Mesodermal cell (in vitro differentiated cells): ENCODE data around the gene SPPL3.
"Not testable (repeated sequence)": the region's sequence is repeated elsewhere in the genome, so short reads cannot be mapped to it uniquely, and the experiment has no call there.

Experiments
- H3K27ac ChIP-seq: 2 replicates; pipeline ENCODE4 v1.7.0; 2013; ENCODE audit warnings: mild to moderate bottlenecking, low read depth, low read length, moderate library complexity; ENCODE audit not compliant: severe bottlenecking
- H3K36me3 ChIP-seq: 2 replicates; pipeline ENCODE4 v1.7.1; 2013; ENCODE audit warnings: mild to moderate bottlenecking, low read length, moderate library complexity; ENCODE audit not compliant: control insufficient read depth, insufficient read depth
- H3K4me1 ChIP-seq: one replicate; pipeline ENCODE4 v1.7.1; 2013; ENCODE audit warnings: mild to moderate bottlenecking, low read length; ENCODE audit not compliant: insufficient read depth, control insufficient read depth, poor library complexity, severe bottlenecking
- H3K4me3 ChIP-seq: 2 replicates; pipeline ENCODE4 v1.7.0; 2013; ENCODE audit warnings: low read length, control low read depth, mild to moderate bottlenecking; ENCODE audit not compliant: insufficient read depth, poor library complexity, severe bottlenecking; ENCODE audit errors: extremely low read depth
- H3K9me3 ChIP-seq: 2 replicates; pipeline ENCODE4 v1.7.1; 2013; ENCODE audit warnings: mild to moderate bottlenecking, low read length, moderate library complexity; ENCODE audit not compliant: control insufficient read depth
- WGBS, 2 experiments: methylation state at CpG; one replicate each; pipeline ENCODE4 v1.1.5; 2013; ENCODE audit warnings: missing lambda C conversion rate in 2 of 2; ENCODE audit not compliant: insufficient coverage in 2 of 2; 5-methylcytosine and 5-hydroxymethylcytosine counted together

The SPPL3 gene

DNA sequence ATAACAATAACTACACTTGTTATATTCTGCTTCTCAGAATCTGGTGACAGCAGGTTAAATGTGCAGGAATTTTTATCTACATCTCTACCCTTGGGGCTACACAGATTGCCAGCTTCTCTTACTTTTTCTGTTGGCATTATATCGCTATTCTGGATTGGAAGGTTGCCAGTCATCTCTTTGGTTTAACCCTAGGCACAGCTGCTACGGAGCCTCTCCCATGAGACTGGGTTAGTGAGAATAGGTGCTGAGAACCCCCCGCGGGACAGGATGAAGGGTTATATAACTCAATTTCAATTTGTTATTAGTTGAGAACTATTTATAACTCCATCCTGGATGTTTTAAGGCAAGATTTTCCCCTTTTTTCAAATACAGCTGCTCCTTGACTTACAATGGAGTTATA is 105.5 kb downstream of the SPPL3 start:
- WGBS, 2 experiments, result 83 to 100% methylated on average over 1 of the region's 4 CpGs
- Histone ChIP-seq H3K36me3 (peaks cover 9% of the 10 kb centered on the region), H3K27ac (no peak overlapping the region), H3K4me1 (peaks cover 17% of the 10 kb centered on the region), H3K4me3 (no peak overlapping the region), H3K9me3 (peaks cover 18% of the 10 kb centered on the region)

DNA sequence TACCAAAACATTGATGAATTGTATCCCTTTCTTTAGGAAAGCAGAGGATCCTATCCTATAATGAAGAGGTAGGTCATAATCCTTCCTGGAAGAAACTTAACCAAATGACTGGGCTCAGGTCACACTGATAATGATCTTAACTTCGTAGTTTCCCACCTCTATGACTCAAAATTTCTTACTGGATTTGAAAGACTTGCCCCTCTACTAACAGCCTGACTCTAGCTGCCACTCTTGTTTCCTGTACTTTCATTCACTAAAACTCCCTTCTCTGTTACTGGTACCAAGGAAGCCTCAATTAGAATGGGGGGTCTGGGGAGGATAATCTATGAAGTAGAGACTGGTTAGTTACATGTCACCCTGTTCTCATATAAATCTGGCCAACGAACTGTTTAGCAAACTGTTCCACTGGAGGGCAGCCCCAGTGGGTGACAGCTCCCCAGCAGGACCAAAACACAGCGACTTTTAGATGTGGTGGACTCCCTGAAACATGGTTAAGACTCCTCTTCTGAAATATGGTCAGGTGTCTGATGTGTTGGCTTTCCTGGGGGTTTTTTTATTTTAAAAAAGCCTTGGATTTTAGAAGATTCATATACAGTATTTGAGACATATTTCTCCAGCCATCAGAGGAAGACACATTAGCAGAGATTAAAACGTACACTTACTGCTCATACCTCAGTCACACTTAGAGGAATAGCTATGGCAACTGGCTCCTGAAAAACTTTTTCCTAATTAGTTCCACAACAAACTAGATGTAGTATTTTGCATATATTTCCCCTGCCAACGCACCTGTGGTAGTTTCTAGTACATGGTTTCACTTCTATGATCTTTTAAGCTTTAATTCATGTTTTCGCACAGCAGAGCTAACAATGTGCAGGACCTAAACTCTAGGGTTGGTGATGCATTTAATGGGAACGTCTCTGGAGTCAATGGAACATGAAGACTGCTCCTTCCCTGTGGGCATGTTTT is 106.2 kb downstream of the SPPL3 start:
- no peak overlapping the region for H3K4me3 ChIP-seq
- H3K36me3 ChIP-seq, result peaks cover 9% of the 10 kb centered on the region
- no peak overlapping the region for H3K27ac ChIP-seq
- peaks cover 18% of the 10 kb centered on the region for H3K9me3 ChIP-seq
- peaks cover 17% of the 10 kb centered on the region for H3K4me1 ChIP-seq
- 94 to 100% methylated on average over 2 to 4 of the region's 7 CpGs for WGBS, 2 experiments

DNA sequence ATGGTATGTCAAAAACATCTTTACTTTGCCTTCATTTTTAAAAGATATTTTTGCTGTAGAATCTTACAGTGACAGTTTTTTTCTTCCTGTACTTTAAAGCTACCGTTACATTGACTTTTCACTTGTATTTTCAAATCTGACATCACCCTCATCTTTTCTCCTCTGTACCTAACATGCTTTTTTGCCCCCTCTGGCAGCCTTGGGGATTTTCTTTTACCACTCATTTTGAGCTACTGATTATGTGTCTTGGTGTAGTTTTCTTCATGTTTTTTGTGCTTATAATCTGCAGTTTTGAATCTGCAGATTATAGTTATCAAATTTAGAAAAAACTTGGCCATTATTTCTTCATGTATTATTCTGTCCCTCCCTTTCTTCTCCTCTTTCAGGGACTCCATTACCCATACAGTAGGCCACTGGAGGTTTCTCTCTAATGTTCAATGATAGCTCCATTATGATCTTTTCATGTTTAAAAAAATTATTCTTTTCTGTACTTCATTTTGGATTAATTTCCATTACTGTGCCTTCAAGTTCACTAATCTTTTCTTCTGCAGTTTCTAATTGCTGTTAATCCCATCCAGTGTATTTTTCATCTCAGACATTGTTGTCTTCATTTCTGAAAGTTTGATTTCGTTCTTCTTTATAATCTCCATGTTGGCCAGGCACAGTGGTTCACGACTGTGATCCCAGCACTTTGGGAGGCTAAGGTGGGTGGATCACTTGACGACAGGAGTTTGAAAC is 108.5 kb downstream of the SPPL3 start:
- Histone ChIP-seq H3K27ac (no peak overlapping the region), H3K4me3 (no peak overlapping the region), H3K36me3 (peaks cover 12% of the 10 kb centered on the region), H3K4me1 (peaks cover 17% of the 10 kb centered on the region), H3K9me3 (peaks cover 18% of the 10 kb centered on the region)
- 100% methylated on average over 2 to 4 of the region's 4 CpGs for WGBS, 2 experiments

DNA sequence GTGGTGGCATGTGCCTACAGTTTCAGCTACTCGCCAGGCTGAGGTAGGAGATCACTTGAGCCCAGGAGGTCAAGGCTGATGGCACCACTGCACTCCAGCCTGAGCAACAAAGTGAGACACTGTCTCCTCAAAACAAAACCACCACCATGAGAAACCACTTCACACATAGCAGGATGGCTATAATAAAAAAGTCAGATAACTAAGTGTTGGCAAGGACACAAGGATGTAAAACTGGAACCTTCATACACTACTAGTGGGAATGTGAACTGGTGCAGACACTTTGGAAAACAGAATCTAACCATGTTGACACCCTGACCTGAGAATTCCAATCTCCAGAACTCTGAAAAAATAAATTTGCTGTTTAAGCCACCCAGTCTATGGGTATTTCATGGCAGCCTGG is 110.8 kb downstream of the SPPL3 start:
- no peak overlapping the region for H3K4me3 ChIP-seq
- H3K27ac ChIP-seq, result no peak overlapping the region
- H3K36me3 ChIP-seq, result peaks cover 17% of the 10 kb centered on the region
- H3K9me3 ChIP-seq, result peaks cover 18% of the 10 kb centered on the region
- WGBS, 2 experiments, result no CpG with 5 or more reads among the region's 1 CpG
- peaks cover 4% of the 10 kb centered on the region for H3K4me1 ChIP-seq

DNA sequence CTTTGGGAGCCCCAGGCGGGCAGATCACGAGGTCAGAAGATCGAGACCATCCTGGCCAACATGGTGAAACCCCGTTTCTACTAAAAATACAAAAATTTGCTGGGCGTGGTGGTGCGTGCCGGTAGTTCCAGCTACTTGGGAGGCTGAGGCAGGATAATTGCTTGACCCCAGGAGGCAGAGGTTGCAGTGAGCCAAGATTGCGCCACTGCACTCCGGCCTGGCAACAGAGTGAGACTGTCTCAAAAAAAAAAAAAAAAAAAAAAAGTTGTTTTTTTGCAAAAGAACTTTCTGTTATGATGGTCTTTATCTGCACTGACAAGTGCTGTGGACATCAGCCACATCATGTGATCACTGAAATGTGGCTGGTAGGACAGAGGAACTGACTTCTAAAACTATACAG is 111.7 kb downstream of the SPPL3 start:
- H3K4me3 ChIP-seq, H3K4me1 ChIP-seq, H3K27ac ChIP-seq: not testable (repeated sequence)
- peaks cover 18% of the 10 kb centered on the region for H3K9me3 ChIP-seq
- WGBS, 2 experiments, result 93 to 100% methylated on average over 4 to 7 of the region's 9 CpGs
- peaks cover 17% of the 10 kb centered on the region for H3K36me3 ChIP-seq

DNA sequence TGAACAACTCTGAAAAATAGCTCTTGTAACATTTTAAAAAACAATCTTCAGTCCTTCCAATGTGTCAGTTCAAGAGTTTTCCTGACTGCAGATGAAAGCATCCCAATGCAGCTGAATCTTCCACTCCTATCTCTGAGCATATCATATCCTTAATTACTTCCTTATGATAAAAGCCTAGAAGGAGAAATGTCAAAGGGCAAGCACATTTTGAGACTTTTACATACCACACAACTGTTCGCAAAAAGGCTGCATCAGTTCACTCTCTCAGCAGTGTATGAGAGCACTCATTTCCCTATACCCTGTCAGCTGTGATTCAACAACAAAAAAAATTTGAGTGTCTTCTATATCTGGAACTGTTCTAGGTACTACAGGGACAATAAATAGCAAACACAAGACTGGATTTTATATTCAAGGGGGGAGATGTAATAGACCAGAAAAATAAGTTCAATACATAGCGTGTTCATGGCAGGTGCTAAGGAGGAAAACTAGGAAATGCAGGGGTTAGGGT is 112.4 kb downstream of the SPPL3 start:
- Histone ChIP-seq H3K27ac (no peak overlapping the region), H3K4me1 (no peaks in the 10 kb centered on the region), H3K36me3 (peaks cover 12% of the 10 kb centered on the region), H3K9me3 (peaks cover 18% of the 10 kb centered on the region), H3K4me3 (no peak overlapping the region)
- WGBS, 2 experiments, result 82 to 93% methylated on average over 2 of the region's 2 CpGs

DNA sequence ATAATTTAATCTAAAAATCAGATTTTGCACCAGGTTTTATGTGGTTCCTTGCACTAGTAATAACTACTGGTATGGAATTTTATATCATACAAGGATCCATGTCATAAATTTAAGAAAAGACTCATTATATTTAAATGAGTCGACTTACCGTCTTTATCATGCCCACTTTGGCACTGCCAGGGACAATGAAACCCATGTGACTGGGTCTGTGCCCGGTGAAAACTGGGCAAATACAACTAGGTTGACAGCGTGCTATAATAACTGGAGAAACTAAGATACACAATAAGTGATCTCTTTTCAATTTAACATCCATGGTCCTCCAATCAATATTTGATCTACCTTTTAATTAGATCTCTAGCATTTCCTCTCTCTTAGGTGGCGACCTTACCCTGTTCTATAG is 114.0 kb downstream of the SPPL3 start:
- peaks cover 8% of the 10 kb centered on the region for H3K36me3 ChIP-seq
- H3K9me3 ChIP-seq, result peaks cover 7% of the 10 kb centered on the region
- WGBS, 2 experiments, result 94 to 97% methylated on average over 3 of the region's 5 CpGs
- H3K4me1 ChIP-seq, result no peaks in the 10 kb centered on the region
- H3K27ac ChIP-seq, result no peak overlapping the region
- no peak overlapping the region for H3K4me3 ChIP-seq

DNA sequence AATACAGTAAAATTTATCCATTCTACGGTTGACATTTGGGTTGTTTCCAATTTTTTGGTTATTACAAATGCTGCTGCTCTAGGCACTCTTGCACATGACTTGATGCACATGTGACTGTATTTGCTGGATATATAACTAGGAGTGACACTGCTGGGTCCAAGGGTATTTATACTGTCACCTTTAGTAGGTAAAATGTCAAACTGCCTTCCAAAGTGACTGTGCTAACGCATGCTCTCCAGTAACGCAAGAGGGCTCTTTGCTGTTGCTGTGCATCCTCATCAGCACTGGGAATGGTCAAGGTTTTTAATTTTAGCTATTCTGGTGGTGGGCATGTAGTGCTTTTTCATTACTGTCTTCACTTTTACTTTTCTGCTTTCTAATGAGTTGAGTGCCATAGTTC is 116.3 kb downstream of the SPPL3 start:
- WGBS, 2 experiments, result 100% methylated on average over 3 of the region's 3 CpGs
- Histone ChIP-seq H3K4me3 (no peak overlapping the region), H3K9me3 (no peaks in the 10 kb centered on the region), H3K36me3 (peaks cover 8% of the 10 kb centered on the region), H3K27ac (no peak overlapping the region), H3K4me1 (peaks cover 7% of the 10 kb centered on the region)

DNA sequence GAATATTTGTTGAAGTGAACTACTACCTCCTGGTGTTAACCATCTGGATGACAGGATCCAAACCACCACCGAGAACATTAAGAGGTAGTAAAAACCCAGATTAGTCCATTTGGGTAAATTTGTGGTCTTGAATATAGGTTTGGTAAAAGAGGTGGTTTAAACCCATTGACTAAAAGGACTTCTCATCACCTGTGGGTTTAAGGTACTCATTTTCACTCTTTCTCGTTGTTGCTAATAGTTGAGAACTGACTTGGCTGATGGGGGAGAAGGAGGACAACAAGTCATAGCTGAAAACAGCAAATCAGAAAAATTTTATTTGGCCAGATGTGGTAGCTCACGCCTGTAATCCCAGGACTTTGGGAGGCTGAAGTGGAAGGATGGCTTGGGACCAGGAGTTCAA is 119.4 kb downstream of the SPPL3 start:
- Histone ChIP-seq H3K36me3 (peaks cover 24% of the 10 kb centered on the region), H3K9me3 (no peaks in the 10 kb centered on the region), H3K4me1 (peaks cover 7% of the 10 kb centered on the region), H3K4me3 (no peak overlapping the region), H3K27ac (no peak overlapping the region)
- 91 to 92% methylated on average over 2 to 3 of the region's 3 CpGs for WGBS, 2 experiments

DNA sequence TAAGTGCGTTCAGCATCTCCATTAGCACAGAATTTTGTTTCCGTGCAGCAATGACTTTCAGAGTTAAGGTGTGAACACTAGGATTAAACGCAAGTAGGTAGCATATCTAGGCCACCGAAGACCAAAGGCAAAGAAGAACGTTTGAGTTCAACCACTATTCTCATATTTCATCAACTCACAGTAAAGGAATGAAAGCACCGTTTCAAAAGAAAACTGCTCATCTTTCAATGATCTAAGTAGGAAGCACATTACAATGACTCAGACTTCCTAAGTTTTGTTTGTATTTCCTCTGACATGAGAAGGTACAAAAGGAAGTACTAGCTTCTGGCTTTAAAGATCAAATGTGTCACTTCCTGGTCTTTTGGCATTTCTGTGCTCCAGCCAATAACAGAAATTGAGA is 121.0 kb downstream of the SPPL3 start:
- Histone ChIP-seq H3K36me3 (peaks cover 32% of the 10 kb centered on the region), H3K9me3 (no peaks in the 10 kb centered on the region), H3K4me3 (no peak overlapping the region), H3K4me1 (peaks cover 7% of the 10 kb centered on the region), H3K27ac (peak overlapping the region; percentile 34)
- 86 to 92% methylated on average over 5 to 6 of the region's 6 CpGs for WGBS, 2 experiments
